Hepatocyte (in vitro differentiated cells): ENCODE measurements around the gene DMD.

Source experiments
- CTCF ChIP-seq: fragments of 200-600 bp; sonication (generic); IDR thresholded peaks from 2 replicates; pipeline ENCODE4 v1.5.1; 2016; ENCODE audit warnings: antibody characterized with exemption, mild to moderate bottlenecking; ENCODE audit not compliant: poor library complexity
- EZH2 ChIP-seq: fragments of 200-600 bp; sonication (generic); IDR thresholded peaks from 2 replicates; pipeline ENCODE4 v1.6.1; 2016; ENCODE audit warnings: antibody characterized with exemption, mild to moderate bottlenecking, borderline replicate concordance

- TF ChIP-seq CTCF (no peak), EZH2 (no peak)
Measured at GRCh38 chrX:31521941-31522340, 1689.4 kb downstream of the DMD start.
